Measurements from ENCODE around the gene MAD2L2.

Gene MAD2L2

DNA sequence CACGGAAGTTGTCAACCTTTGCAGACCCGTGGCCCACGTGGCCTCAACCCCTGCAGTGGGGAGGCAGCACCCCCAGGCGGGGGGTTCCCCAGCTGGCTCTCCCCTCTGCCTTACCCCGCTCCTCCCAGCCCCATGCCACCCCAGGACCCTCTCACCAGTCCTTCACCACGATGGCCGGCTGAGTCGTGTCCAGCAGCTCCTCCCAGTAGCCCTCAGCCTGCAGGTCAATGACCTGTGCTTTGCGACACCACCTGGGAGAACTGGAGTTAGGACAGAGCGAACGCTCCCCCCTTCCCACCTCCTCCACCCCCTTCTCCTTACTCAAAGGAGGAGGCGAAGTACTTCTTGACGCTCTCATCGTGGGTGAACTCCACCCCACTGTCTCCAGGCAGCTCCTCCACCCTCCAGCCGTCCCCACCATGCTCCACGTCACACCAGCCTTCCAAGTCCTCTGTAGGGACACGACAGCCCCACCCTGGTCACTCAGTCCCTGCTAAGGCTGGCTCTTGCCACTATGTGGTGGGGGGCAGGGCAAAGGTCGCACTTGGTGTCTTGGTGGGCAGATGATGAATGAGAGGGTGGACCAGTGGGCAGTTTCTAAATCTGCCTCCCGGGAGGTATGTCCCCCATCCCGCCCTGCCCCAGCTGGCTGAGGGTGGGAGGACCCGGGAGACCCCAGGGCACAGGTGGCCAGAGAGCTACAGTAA, 31.2 kb downstream of the MAD2L2 start:
- Histone ChIP-seq H3K4me3 (ENCODE audit: low read depth in 1 of 2, low read length in 1 of 2) (peak overlapping the region in 1 of 2 experiments; percentile 3), H3K36me3 (no peaks in the 10 kb centered on the region), H3K27ac (no peak overlapping the region), H3K9me3 (no peaks in the 10 kb centered on the region), H3K4me1 (ENCODE audit: control insufficient read depth in 1 of 2, insufficient read depth in 1 of 2, low read depth in 1 of 2, low read length in 1 of 2) (peaks cover 10 to 29% of the 10 kb centered on the region in 2 experiments), H3K27me3 (peaks cover 81% of the 10 kb centered on the region)
- TF ChIP-seq CTCF (IDR thresholded peaks at IDR 0.05): no peak

DNA sequence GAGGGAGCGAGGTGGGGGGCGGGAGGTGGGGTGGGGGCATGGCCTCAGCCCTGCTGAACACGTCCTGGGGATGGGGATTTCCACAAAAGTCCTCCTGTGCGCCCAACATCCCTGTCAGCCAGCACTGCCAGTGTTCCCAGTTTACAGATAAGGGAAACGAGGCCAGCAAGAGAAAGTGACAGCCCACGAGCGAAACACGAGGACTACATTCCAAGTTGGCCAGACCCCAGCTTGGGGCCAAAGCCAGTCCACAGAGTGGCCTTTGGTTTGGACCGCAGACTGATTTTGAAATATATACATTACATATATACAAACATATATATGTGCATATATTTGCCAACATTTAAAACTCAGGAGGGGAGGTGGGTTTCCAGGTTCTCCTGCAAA, 31.7 kb downstream of the MAD2L2 start:
- H3K36me3 ChIP-seq: no peaks in the 10 kb centered on the region
- TF ChIP-seq CTCF (IDR thresholded peaks at IDR 0.05): no peak
- peaks cover 75% of the 10 kb centered on the region for H3K27me3 ChIP-seq
- no peak overlapping the region for H3K4me3 ChIP-seq (ENCODE audit: low read depth in 1 of 2, low read length in 1 of 2)
- H3K4me1 ChIP-seq (ENCODE audit: control insufficient read depth in 1 of 2, insufficient read depth in 1 of 2, low read depth in 1 of 2, low read length in 1 of 2): peaks cover 10 to 25% of the 10 kb centered on the region in 2 experiments
- H3K9me3 ChIP-seq: no peaks in the 10 kb centered on the region
- H3K27ac ChIP-seq: no peak overlapping the region

GRCh38 chr1:11648732-11649158, 32.2 kb downstream of the MAD2L2 start:
- Histone ChIP-seq H3K9me3 (no peaks in the 10 kb centered on the region), H3K36me3 (no peaks in the 10 kb centered on the region), H3K27me3 (peaks cover 74% of the 10 kb centered on the region), H3K4me3 (ENCODE audit: low read depth in 1 of 2, low read length in 1 of 2) (no peak overlapping the region), H3K4me1 (ENCODE audit: control insufficient read depth in 1 of 2, insufficient read depth in 1 of 2, low read depth in 1 of 2, low read length in 1 of 2) (peaks cover 10 to 23% of the 10 kb centered on the region in 2 experiments), H3K27ac (no peak overlapping the region)
- no peak for TF ChIP-seq CTCF (IDR thresholded peaks at IDR 0.05)

DNA sequence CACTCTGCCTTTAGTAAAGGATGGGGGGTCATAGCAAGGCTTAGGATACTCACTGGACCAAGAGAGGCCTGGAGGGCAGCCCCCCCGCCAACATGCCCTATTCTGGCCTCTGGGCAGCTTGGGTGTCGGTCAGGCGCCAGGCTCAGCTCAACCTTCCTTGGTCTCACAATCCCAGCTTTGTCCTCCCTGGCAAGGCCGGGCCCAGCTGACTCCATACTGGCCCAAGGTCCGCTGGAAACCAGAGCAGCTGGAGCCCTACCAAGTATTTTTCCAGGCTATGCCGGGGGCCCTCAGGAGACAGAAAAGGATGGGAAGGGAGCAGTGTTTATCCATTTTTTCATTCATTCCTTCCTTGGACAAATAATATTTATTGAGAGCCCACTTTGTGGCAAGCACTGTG, 32.9 kb downstream of the MAD2L2 start:
- Histone ChIP-seq H3K27ac (no peak overlapping the region), H3K4me3 (ENCODE audit: low read depth in 1 of 2, low read length in 1 of 2) (no peak overlapping the region), H3K27me3 (peaks cover 71% of the 10 kb centered on the region), H3K4me1 (ENCODE audit: control insufficient read depth in 1 of 2, insufficient read depth in 1 of 2, low read depth in 1 of 2, low read length in 1 of 2) (peaks cover 10 to 23% of the 10 kb centered on the region in 2 experiments), H3K36me3 (no peaks in the 10 kb centered on the region), H3K9me3 (no peaks in the 10 kb centered on the region)
- TF ChIP-seq CTCF (IDR thresholded peaks at IDR 0.05): no peak

DNA sequence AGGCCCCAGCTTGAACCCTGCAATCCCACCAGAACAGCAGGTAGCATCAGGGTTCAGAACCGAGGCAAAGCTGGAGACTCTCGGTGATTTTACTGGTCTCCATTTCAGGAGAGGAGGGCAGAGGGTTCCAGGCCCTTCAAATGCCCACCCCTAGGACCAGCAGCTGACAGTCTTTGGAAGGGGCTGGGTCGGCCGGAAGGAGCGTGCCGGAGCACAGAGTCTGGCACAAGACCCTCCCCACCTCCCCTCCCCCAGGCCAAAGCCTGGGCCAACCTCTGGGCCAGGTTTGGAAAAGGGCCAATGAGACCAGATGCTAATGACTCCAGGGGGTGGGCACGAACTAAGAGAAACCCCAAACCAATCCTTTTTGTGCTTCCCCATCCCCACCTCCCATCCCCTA, 33.6 kb downstream of the MAD2L2 start:
- peaks cover 64% of the 10 kb centered on the region for H3K27me3 ChIP-seq
- TF ChIP-seq CTCF (IDR thresholded peaks at IDR 0.05): no peak
- H3K4me3 ChIP-seq (ENCODE audit: low read depth in 1 of 2, low read length in 1 of 2): no peak overlapping the region
- no peaks in the 10 kb centered on the region for H3K36me3 ChIP-seq
- H3K27ac ChIP-seq: no peak overlapping the region
- H3K4me1 ChIP-seq (ENCODE audit: control insufficient read depth in 1 of 2, insufficient read depth in 1 of 2, low read depth in 1 of 2, low read length in 1 of 2): peaks cover 10 to 23% of the 10 kb centered on the region in 2 experiments
- no peaks in the 10 kb centered on the region for H3K9me3 ChIP-seq

Measured in neutrophil (primary cell).